ENCODE results near the gene PRR5.

DNA sequence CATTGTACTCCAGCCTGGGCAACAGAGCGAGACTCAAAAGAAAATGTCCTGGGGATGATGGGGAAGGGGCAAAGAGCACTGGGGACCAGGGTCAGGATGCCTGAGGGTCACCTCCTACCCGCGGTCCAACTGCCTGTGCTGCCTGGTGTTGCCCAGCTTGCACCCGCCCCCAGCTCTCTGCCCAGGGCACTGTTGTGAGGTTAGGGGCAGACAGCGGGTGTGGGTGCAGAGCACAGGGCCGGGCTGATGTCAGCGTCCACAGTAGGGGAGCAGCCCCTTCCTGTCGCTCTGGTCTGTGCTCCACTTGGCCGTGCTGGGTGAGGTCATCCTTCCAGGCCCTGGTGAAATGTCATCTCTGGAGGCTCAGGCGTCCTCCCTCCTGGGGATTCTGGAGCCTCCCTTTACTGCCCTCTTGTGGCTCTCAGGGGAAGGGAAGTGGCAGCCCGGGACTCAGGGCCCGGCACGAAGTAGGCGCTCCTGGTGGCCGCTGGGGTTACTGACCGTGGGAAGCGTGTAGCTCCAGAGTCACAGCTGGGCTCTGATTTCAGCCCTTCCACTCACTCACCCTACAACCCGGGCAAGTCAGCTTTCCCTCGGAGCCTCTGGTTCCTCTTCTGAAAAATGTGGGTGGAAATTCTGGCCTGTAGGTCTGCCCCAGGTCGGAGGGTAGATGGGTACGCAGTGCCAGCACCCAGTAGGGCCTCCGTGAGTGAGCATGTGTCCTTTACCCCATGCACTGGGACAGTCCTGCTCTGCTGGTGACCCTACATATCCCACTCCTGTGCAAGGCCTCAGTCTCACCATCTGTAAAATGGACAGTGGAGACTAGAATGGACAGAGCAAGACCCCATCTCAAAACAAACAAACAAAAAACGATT lies 17.3 kb upstream of the PRR5 start:
- TF ChIP-seq, protein P1, sequence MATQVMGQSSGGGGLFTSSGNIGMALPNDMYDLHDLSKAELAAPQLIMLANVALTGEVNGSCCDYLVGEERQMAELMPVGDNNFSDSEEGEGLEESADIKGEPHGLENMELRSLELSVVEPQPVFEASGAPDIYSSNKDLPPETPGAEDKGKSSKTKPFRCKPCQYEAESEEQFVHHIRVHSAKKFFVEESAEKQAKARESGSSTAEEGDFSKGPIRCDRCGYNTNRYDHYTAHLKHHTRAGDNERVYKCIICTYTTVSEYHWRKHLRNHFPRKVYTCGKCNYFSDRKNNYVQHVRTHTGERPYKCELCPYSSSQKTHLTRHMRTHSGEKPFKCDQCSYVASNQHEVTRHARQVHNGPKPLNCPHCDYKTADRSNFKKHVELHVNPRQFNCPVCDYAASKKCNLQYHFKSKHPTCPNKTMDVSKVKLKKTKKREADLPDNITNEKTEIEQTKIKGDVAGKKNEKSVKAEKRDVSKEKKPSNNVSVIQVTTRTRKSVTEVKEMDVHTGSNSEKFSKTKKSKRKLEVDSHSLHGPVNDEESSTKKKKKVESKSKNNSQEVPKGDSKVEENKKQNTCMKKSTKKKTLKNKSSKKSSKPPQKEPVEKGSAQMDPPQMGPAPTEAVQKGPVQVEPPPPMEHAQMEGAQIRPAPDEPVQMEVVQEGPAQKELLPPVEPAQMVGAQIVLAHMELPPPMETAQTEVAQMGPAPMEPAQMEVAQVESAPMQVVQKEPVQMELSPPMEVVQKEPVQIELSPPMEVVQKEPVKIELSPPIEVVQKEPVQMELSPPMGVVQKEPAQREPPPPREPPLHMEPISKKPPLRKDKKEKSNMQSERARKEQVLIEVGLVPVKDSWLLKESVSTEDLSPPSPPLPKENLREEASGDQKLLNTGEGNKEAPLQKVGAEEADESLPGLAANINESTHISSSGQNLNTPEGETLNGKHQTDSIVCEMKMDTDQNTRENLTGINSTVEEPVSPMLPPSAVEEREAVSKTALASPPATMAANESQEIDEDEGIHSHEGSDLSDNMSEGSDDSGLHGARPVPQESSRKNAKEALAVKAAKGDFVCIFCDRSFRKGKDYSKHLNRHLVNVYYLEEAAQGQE (IDR thresholded peaks at IDR 0.05; ENCODE audit: insufficient read depth in 1 of 2, low read depth in 2 of 2, low read length in 2 of 2), result no peak
- TF ChIP-seq POLR2AphosphoS5 (IDR thresholded peaks at IDR 0.05; ENCODE audit: low read depth, low read length) (no peak), SIN3A (IDR thresholded peaks at IDR 0.05; ENCODE audit: borderline replicate concordance, insufficient read depth, low read length) (no peak), TAF1 (IDR thresholded peaks at IDR 0.05; ENCODE audit: borderline replicate concordance, insufficient read depth, low read length) (no peak)
